GM23248 (cell line): ENCODE data around the gene UBAC1.
"Not testable (repeated sequence)": the region's sequence is repeated elsewhere in the genome, so short reads cannot be mapped to it uniquely, and the experiment has no call there.

Source experiments
- EZH2 ChIP-seq: fragments of 200-600 bp; sonication (generic); IDR thresholded peaks from 2 replicates; pipeline ENCODE4 v1.6.1; 2018; ENCODE audit warnings: antibody characterized with exemption, mild to moderate bottlenecking; ENCODE audit not compliant: insufficient read depth, poor library complexity, severe bottlenecking
- EZH2phosphoT487 ChIP-seq: fragments of 200-600 bp; sonication (generic); IDR thresholded peaks from 2 replicates; pipeline ENCODE4 v1.6.1; 2018; ENCODE audit warnings: antibody characterized with exemption, moderate library complexity, mild to moderate bottlenecking, low read depth; ENCODE audit not compliant: insufficient read depth

DNA sequence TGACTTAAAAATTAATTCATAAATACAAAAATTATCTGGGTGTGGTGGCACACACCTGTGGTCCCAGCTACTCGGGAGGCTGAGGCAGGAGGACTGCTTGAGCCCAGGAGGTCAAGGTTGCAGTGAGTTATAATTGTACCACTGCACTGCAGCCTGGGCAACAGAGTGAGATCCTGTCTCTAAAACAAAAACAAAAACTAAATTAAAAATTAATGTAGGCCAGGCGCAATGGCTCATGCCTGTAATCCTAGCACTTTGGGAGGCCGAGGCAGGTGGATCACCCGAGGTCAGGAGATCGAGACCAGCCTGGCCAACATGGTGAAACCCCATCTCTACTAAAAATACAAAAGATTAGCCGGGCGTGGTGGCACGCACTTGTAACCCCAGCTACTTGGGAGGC is 9.9 kb downstream of the UBAC1 start:
- TF ChIP-seq EZH2, EZH2phosphoT487: not testable (repeated sequence)
